ENCODE measurements around the gene KNCN.

KNCN gene

DNA sequence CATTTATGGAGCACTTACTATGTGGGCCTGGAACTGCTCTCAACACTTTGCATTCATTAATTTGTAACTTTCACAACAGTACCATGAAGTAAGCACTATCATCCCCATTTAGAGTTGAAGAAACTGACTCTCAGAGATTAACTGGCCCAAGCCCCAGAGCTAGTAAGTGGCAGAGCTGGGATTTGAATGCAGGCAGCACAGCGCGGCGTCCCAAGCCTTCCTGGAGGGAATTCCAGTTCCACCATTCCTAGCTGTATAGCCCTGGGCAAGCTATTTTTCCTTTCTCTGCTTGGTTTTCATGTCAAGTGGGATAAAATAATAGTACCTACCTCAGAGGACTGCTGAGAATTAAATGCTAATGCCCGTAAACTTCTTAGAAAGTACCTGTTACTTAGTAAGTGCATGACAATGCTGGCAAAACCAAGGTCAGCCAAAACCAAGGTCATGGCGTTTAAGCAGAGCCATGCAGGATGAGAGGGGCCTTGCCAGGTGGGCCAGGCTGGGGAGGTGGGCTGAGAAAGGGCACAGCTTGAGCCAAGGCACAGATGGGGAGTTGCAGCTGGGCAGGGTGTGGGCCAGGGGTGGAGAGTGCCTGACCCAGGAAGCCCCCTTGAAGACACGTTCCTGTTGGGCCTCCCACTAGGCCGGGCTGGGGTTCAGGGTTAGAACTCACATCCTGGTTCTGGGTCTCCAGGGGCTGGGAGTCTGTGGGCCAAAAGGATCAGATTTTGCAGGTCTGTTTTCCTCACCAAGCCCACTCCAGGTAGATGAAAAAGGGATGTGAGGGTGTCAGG lies 4.6 kb upstream of the KNCN start:
- TF ChIP-seq, protein P1, sequence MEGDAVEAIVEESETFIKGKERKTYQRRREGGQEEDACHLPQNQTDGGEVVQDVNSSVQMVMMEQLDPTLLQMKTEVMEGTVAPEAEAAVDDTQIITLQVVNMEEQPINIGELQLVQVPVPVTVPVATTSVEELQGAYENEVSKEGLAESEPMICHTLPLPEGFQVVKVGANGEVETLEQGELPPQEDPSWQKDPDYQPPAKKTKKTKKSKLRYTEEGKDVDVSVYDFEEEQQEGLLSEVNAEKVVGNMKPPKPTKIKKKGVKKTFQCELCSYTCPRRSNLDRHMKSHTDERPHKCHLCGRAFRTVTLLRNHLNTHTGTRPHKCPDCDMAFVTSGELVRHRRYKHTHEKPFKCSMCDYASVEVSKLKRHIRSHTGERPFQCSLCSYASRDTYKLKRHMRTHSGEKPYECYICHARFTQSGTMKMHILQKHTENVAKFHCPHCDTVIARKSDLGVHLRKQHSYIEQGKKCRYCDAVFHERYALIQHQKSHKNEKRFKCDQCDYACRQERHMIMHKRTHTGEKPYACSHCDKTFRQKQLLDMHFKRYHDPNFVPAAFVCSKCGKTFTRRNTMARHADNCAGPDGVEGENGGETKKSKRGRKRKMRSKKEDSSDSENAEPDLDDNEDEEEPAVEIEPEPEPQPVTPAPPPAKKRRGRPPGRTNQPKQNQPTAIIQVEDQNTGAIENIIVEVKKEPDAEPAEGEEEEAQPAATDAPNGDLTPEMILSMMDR (IDR thresholded peaks at IDR 0.05): no peak

DNA sequence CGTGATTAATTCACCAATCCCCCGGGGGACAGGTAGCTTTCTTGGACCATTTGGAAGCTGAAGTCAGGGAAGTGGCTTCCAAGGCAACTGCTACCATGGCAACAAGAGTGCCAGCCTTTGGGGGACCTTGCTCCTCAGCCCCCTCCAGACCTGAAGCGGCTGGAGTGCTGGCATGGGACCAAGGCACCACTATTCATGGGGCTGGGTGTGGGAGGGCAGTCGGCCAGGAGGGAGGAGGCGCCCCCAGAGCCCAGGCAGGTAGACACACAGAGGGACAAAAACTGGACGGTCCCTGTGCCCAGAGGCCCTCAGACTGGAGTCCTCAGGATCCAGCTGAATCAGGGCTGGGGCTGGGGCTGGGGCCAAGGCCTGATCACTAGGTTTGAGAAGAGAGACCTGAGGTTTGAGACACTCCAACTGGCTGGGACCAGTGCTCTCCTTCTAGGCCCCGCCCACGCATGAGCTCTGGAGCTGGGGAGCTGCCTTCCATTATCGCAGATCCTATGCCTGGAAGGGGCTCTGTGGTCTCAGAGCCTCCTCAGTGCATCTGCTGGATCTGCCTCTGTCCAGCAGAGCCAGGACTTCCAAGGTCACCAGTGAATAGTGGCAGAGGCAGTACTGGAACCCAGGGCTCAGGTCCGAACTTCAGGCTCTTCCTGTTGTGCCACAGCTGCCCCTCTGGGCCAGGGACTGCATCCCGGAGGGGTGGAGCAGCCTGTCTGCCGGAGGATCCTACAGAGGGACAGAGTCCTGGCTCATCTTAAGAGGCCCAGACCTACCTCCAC lies 3.3 kb upstream of the KNCN start:
- TF ChIP-seq, protein P1 (IDR thresholded peaks at IDR 0.05): no peak

DNA sequence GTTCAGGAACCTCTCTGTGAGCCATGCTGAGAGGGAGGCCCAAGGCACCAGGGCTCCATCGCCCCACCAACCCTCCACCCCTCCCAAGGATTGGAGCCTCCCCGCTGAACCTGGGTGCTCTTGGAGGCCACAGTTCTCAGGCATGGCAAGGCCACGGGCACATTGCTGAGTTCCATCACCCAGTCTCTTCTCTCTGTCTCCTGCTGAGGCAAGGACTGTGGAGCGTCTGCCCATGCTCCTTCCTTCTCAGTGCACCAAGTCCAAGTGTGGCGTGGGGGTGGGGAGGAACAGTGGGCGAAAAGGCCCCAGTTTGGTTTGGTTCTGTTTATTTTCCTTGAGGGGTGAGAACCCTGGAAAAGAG lies 2.8 kb upstream of the KNCN start:
- TF ChIP-seq, protein P1 (IDR thresholded peaks at IDR 0.05): no peak

DNA sequence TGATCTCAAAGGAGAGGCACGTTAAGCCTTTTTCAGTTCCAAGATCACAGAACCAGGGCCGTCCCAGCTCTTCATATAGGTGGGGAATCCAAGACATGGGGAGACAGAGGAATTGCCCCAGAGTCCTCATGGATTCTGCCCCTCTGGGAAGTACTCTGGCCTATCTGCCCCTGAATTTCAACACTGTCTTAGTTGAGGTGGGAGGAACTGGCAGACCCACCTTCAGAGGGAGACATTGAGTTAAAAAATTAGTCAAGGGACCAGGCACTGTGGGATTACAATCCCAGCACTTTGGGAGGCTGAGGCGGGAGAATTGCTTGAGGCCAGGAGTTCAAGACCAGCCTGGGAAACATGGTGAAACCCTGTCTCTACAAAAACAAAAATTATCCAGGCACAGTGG lies 2.1 kb upstream of the KNCN start:
- TF ChIP-seq, protein P1 (IDR thresholded peaks at IDR 0.05): no peak

DNA sequence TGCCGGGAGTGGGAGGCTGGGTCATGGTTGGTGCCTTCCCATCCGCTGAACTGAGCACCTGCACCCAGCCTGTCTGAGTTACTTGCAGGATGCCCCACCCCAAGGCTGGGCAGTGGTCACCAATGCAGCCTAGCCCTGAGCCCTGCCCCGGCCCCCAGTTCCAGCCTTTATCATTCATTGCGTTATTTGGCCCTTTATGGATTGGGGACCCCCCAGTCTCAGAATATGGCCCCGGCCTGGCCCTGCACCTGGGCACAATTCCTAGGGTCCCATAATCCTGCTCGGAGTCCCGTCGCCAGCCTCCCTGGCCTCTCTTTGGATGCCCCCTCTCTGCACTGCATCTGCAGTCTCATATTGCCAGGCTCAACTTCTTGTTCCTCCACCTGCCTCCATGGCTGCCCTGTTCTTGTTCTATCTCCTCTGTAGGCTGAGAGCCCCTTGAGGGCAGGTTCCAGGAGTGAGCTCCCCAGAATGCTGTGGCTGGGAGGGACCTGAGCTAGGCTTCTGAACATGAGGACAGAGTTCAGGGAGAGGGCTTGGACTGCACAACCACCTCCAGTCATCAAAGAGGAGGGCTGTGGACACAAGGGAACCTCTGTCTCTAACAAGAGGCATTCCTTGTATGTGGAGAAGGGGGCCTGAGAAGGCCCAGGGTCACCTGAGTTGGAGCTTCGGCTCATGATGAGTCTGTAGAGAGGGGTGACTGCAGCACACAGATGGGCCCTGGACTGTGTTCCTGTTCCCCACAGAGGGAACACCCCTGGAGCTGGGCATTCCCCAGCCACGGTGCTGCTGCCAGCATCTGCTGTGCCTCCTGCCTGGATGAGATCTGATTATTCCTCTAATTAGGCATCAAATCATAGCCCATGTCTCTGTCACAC lies 1.1 kb upstream of the KNCN start:
- TF ChIP-seq, protein P1 (IDR thresholded peaks at IDR 0.05): no peak

DNA sequence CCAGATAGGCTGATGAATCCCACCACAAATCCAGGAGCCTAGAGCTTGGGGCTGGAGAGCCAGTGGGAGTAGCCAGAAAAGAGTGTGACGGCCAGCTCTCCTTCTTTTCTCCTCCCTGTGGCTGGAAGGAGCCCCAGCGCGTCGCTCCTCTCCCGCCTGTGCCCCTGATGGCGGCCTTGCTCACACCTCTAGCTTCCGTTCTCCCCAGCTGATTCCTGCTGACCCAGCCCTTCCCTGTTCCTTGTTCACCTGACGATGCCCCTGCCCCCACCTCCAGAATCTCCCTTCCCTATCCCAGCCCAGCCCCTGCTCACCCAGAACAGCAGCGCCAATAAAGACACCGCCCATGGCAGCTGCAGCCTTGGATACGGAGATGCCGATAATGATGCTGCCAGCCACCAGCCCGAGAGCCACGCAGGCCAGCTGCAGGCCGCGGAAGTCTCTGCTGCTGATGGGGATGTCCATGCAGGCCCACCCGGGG lies 656 bp downstream of the KNCN start:
- TF ChIP-seq, protein P1 (IDR thresholded peaks at IDR 0.05): no peak

Data from LNCAP (cell line).